HG03139 (cell line): ENCODE data around the gene ISCA2.

ENCODE experiments used
- ATAC-seq: cut with Tn5 transposase; IDR thresholded peaks from one replicate; pipeline ENCODE4 v1.9.1; 2021; ENCODE audit not compliant: unreplicated experiment

The ISCA2 gene

GRCh38 chr14:74482571-74482970 is 11.0 kb upstream of the ISCA2 start:
- ATAC-seq = no peak

DNA sequence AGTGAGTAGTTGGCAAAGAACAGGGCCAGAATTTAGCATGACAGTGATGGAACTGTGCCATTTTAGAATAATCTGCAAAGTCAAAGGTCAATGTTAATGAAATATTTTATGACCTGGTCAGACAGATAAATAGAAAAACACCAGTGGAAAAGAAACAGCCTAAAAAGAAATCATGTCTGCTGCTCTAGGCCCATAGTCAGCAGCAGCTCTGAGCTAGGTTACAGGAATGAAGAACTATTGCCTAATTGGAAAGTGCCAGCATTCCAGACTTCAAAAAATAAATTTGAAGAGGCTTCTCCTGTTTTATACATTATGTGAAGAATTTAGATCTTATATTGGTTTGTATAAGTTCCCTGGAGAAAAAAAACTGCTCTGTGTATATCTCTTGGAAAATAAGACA is 10.2 kb upstream of the ISCA2 start:
- ATAC-seq = no peak

DNA sequence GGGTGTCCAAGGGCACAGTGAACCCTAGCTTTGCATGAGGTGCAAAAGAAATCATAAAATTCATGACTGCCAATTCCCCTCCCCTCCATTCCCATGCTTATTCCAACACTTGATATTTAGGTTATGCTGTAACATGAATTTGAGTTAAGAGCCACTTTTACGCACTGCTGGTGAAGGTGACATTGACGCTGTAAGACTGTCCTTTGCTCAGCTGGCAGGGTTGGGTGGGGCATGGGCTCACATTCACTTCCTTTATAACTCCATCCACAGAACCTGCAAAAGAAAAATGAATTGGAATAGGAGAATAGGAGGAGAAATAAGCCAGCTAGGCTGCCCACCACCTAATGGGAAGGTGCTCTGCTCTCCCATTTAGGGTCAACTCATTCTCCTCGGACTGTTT is 7.4 kb upstream of the ISCA2 start:
- ATAC-seq = no peak

DNA sequence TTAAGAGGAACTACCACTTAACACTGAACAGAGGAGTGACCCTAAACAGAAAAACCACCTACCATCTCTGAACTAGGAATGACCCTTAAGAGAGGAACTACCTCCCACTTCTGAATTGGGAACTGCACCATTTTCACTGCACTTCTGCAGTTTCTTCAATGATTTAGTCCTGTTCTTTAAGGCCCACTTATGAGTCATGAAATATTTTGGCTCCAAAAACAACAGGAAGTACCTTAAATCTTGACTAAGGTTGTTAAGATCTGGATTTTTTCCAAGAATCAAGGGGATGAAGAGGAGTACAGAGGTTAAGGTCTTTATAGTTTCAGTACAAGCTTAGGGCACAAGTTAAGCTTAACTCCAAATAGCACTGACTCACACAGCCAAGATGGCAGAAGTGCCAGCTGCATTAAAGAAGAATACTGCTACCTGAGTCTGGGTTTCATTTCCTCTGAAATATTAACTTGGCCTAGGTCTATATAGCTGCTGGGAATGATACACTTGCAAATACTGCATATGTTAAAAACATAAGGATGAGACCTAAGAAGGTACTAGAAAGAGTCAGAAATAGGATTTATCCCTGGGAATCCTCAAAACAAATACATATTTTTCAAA is 4.7 kb upstream of the ISCA2 start:
- no peak for ATAC-seq

DNA sequence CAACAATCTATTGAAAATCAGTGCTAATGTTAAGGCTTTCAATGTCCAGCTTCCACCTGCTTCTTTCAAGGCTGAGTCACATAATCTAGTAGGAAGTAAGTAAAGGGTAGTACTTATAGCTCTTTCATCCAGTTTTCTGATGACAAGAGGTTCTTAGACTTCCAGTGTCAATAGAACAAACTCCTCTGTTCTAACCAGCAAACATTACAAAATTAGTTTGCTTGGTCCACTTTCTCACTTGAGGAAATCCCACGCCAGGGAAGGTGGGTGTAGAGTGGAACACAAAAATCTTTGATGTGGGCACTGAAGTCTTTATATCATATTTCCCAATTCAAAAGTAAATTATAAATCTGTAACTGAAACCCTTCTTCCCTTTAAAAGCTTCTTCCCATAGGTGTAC is 3.1 kb upstream of the ISCA2 start:
- ATAC-seq = no peak

- no peak for ATAC-seq
These were observed 1.4 kb upstream of the ISCA2 start for GRCh38 chr14:74491956-74492775.

DNA sequence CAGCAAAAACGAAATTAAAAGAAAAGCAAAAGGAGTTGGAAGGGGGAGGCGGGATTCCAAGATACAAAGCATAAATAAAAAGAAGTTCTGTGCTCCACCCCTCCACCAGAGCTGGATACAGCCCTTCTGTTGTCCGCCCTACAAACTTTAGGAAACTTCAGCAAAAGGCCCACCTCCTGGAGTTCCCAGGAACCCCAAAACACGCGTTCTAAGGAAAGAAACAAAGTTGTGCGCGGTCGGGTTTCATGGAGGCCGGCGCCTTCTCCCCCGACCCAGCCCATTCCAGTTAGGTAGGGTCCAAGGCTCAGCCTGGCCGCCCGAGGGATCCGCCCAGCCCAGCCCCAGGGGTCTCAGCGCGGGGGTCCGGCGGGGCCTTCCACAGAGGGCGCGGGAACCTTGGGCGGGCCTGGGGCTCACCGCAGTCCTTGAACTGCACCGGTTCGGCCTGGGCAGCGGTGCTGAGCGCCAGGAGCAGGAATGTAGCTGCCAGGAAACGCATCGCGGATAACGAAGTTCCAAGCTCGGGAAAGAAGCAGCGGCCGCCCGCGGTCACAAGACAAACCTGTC is 706 bp upstream of the ISCA2 start, which contains the start of gene NPC2:
Gene NPC2 (minus strand): TSS at position 530 of the 567 bp plus-strand sequence. CDS start 31 bp downstream, at position 499.
- ATAC-seq = peak; percentile 4

DNA sequence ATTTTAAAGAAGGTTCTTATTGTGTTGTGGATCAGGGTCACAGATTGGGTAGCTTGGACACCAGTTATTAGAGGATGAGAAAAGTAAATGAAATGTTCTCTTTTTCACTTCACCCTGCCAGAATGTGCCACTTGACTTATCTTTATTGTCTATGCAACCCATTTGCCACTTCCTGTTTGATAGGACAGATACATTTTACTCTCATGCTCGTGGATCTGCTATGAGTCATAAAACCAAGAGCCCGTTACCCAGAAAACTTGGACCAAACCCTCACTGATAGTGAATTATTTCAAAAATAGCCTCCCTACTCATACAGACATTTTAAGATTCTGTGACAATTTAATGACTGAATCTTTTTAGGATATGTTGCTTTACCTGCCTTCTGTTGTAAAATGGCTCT is 1.8 kb downstream of the ISCA2 start:
- no peak for ATAC-seq

DNA sequence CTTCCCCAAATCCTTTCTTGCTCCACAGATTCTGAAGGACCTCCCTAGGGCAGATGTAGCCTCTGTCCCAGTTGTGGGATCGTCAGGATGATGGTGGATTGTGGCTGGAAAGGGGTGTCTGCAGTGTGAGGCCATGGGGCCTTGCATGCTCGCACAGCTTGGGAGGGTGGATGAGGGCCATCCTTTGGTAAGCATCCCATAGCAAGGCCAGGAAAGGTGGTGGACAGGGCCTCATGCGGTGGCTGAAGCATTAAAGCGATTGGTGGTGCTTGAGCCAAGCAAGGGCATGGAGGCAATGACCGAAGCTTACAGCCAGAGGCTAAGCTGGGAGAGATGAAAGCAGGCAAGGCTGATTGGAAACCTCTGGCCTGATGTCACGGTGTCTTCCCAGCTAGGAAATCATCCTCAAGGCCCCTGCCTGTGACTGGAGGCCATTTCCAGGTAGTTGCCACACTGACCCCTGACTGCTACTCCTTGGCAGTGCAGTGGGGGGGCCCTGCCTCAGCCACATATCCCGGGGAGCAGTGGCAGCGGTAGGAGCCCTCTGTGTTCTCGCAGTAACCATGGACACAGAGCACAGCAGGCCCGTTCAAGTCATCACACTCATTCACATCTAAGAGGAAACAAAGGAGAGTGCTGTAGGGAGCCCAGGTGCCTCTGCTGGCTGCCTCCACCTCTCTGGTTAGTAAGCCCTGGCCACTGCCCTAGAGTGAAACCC is 7.0 kb downstream of the ISCA2 start:
- no peak for ATAC-seq

GRCh38 chr14:74501135-74501614 is 7.6 kb downstream of the ISCA2 start:
- no peak for ATAC-seq

DNA sequence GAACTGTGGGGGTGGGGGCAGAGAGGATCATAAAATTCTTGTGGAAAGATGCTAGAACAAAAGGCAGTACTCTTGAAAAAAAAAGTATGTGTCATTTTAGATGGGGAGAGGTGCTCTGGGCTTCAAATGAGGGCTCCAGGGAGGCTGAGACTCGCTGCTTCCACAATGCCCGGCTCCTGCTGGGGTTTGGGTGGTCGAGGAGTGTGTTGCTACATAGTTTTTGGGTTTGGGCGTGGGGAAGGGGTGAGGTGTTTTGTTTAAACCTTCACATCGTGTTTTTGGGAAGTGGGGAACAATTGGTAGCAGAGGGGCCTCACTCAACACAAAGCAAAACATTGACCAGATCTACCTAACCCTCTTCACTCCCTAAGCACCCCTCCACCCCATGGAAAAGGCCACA is 8.1 kb downstream of the ISCA2 start:
- no peak for ATAC-seq

DNA sequence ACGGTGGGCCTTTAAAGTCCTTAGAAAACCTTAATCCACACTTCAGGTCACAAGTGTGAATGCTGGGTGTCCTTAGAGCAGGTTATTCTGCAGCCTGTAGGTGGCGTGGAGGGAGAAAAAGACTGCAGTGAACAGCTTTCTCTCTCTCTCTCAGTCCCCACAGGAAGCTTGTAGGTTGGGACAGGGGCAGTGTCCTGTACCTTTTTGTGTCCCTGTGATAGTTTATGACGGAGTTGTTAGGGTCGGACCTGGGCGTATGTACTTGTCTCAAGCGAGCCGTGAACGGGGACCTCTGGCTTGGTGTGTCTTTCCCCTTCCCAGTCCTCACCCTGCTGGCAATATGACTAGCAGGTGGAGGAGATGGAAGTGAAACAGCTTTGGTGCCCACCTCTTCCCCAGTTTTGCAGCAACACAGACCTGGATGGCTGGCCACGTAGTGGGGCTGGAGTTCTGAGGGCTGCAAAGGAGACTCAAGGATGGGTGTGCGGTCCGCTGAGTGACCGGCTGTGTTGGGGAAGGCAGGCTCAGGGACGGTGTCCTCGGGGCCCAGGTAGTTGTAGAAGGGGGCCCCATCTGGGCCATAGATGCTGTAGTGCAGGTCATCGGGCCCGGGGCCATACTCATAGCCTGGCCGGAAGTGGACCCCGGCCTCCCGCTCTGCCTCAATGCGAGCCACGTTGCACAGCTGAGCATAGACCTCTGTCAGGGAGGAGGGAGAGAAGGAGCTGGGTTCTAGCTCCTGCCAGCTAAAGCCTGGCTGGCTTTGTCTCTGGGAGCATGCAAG is 8.9 kb downstream of the ISCA2 start:
- ATAC-seq = no peak

DNA sequence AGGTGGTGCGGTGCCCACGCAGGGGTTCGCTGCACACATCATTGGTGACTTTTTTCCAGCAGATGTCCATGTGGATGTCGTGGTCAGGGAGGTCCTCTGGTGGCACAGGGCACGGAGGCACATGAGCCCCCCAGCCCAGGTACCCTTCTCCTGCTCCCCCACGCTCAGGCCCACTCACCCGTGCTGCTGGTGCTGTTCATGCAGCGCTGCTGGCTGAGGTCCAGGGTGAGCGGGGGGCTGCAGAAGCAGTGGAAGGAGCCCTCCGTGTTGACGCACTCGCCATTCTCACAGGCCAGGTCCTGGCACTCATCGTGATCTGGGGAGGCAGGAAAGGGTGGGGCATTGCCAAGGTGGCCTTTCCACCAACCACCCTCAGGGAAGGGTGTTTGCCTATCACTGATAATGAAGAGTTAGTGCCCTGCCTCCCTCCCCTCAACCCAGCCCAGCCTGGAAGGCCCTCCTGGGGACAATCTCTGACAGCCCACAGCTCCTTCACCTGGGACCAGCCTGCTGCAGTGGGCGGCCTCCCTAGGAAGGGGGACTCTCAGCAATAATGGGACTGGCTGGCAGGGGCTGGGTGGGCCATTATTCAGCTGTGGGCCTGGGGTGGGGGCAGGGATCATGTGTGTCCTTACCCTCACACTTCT is 9.8 kb downstream of the ISCA2 start:
- ATAC-seq = no peak

- ATAC-seq = no peak
These were observed 10.4 kb downstream of the ISCA2 start for GRCh38 chr14:74503938-74504335.

DNA sequence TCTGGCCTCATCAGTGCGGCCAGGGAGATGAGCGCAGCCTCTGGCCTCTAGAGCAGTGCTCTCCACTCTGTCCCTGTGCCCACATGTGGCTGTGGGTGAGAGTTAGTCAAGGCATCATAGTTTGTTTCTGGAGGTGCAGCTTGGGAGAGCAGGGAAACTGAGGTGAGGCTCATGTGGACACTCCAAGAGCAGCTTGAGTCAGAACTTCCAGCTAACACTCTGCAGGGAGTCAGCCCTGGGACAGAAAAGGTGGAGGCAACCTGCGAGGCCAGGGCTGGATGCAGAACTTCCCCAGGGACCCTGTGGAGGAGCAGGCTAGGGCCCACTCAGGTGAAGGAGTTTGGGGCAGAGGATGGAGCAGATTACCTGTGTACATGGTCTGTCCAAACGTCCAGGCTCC is 10.8 kb downstream of the ISCA2 start:
- ATAC-seq = no peak

DNA sequence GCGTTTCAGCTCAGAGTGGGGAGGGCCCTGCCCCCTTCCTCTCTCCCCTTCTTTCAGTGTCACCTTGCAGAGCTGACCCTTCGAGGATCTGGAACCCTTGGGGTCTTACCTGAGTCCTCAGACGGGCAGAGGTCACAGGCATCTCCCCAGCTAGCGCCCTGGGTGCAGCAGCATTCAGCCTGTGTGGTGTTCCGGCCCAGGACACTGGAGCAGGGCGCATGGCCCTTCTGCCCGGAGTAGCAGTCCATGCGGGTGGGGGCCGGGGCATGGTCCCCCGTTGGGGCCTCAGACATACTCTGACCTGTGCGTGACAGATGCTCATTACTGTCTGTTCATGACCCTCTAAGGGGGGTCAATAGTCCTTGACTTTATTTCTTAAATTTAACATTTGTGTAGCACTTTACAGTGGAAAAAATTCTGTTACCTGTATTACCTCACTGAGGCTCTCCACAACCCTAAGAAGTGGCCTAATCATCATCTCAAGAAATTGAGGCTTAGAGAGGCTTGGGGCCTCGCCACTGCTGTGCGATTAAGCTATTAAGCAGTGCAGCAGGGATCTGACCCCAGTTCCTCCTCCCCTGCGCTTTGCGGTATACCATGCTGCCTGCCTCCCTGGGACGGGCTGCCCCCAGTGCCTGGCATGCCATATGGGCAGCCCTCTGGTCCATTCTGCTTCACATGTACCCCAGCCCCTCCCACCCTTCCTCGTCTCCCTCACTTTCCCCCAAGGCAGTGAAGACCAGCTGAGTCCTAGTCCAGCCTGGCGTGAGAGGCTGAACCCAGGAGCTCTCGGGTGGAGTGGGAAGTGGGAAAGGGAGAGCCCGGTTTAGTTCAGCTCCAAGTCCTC is 11.5 kb downstream of the ISCA2 start:
- no peak for ATAC-seq

DNA sequence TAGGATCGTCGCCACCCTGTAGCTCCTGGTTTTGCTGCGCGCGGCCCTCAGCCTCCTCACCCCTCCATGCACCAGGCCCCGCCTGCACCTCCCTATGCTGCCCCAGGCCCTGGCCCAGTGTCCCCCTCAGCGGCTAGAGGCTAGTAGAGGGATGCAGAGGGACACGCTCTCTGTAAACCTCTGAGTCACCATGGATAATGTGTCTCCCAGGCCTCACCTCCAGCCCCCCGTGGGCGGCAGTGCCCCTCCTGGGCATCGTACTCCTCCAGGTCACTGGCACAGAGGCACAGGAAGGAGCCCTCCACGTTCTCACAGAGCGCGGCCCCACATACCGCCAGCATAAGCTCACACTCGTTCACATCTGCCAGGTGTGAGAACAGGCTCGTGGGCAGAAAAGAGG is 12.3 kb downstream of the ISCA2 start:
- no peak for ATAC-seq

DNA sequence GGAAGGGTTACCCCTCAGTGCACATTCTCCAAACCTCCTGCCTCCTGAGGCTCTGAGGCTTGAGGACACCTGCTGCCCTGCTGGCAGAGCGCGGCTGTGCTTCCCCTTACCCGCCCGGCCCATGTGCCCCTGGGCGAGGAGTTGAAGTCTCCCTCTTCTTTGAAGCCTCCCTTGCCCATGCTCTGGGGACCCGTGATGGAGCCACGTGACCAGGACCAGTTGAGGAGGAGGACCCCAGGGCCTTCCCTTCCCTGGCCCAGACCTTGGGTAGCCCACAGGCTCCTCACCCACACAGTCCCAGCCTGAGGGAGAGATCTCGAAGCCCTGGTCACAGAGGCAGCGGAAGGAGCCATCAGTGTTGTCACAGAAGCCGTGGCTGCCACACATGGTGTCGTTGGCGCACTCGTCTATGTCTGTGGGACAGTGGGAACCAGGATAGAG is 12.9 kb downstream of the ISCA2 start:
- no peak for ATAC-seq

GRCh38 chr14:74507085-74507484 is 13.5 kb downstream of the ISCA2 start:
- no peak for ATAC-seq
